HG03565 (cell line): ENCODE measurements around the gene ODAM.
"Not testable (repeated sequence)": the region's sequence is repeated elsewhere in the genome, so short reads cannot be mapped to it uniquely, and the experiment has no call there.

ENCODE experiments used
- ATAC-seq: cut with Tn5 transposase; IDR thresholded peaks from one replicate; pipeline ENCODE4 v1.9.1; 2021; ENCODE audit warnings: mild to moderate bottlenecking, moderate library complexity; ENCODE audit not compliant: unreplicated experiment

ODAM gene, protein sequence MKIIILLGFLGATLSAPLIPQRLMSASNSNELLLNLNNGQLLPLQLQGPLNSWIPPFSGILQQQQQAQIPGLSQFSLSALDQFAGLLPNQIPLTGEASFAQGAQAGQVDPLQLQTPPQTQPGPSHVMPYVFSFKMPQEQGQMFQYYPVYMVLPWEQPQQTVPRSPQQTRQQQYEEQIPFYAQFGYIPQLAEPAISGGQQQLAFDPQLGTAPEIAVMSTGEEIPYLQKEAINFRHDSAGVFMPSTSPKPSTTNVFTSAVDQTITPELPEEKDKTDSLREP

DNA sequence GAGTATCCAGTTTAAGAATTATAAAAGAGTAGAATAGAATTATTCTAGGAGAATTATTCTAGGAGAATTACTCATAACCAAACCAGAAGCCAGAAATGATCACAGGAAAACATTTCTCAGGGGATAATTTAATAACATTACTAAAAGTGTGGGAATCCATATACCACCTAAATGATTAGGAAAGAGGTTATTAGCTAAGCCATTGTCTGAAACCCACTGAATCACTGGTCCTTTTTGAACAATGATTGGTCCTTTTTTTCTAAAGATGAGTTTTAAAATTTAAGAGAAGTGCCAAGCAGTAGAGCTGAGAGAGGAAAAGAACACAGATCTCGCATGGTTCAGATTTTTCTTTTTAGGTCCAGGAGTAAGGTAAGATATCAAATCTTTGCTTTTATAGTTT, at the start of gene ODAM:
TSS of gene ODAM (plus strand) at position 301 of the 400 bp plus-strand sequence. CDS start 819 bp downstream, outside the sequence.
- ATAC-seq = no peak

DNA sequence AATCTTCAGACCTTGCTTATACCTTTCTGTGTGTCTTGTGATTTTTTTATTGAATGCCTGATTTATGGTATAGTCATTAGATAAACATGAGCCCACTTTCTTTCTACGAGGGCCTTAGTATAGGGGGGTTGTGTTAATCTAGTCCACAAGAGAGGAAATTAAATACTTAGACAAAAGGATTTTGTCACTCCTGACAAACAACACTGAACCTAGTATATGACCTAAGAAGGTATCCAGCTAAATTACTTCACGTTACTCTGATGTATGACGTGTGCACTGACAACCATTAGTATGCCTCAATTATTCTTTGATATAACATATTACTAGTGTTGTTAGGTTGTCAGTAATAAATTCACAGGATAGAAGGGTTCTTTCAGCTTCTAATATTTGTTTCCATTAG, 44.3 kb upstream of the ODAM start:
- no peak for ATAC-seq

DNA sequence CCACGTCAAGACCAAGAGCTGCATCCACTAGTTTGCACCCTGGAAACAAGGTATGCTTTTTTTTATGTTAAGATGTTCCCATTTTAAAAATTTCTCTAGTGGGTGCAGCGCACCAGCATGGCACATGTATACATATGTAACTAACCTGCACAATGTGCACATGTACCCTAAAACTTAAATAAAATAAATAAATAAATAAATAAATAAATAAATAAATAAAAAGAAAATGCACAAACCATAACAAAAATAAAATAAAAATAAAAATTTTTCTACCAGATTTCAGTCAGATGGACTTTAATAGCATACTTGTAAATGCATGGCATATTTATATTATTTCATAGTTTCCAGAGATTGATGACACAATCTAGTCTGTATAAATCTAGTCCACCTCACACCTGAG, 43.4 kb upstream of the ODAM start:
- ATAC-seq = no peak

DNA sequence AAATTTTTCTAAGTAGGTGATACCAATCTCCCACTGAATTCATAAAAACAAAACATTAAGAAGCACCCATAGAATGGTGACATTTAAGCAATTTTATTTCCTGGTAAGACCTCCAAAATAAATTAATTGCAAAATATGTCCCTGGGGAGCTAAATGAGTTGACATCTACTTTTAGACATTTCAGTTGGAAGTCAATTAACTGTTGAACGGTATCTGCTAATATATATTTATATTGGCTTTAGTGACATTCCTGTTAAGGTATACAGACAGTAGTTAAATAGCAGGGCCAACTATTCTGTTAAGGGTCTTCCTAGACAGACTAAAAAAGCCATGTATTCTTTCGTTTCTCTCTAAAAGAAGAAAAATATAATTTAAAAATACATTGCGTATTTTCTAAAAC, 41.6 kb upstream of the ODAM start, which contains the start of gene PRR27:
TSS of gene PRR27 (plus strand) at position 301 of the 400 bp plus-strand sequence. CDS start 139 bp downstream, outside the sequence.
- ATAC-seq = no peak

DNA sequence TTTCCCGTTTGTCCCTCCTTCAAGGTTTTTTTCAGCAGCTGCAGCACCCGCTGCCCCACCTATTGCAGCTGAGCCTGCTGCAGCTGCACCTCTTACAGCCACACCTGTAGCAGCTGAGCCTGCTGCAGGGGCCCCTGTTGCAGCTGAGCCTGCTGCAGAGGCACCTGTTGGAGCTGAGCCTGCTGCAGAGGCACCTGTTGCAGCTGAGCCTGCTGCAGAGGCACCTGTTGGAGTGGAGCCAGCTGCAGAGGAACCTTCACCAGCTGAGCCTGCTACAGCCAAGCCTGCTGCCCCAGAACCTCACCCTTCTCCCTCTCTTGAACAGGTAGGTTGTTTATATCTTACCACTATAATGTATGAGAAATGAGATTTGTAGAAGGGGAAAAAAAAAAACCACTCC, 36.9 kb upstream of the ODAM start:
- ATAC-seq = no peak

DNA sequence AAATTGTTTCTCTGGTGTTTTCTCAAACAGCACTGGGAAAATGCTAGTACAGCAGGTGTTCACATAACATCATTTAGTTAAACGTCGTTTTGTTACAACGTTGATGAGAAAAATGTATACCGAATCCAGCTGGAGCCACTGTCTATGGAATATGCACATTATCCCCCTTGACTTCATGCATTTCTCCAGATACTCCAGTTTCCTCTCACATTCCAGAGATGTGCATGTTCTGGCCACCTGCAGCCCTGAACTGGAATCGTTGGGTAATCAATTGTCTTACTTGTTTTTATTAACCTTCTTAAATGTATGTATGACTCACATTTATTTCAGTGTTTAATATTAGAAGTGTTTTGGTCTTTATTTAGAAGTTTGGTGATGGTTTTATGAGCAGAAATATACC, 18.4 kb upstream of the ODAM start:
- ATAC-seq = no peak

DNA sequence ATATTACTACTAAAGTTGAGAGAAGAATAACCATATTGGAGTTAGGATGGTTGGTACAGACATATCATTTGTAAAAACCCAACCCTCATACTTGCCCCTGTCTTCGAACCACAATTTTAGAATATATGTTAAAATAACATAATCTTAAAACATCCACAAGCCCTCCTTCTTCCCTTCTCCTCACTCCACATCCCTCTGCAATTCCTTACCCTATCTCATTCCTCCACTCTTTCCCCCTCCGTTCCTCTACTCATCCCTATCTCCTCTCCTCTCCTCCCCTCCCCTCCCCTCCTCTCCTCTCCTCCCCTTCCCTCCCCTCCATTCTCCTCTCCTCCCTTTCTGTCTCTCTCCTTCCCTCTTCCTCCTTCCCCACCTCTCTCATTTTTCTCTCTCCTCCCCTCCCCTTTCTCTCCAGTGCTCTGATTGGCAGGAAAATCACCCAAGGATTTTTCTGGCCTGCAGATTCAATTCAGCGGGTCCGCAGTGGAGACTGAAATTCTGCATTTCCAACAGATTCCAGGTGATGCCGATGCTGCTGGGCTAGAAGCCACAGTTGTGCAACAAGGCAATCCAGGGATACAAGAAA, 17.4 kb upstream of the ODAM start:
- no peak for ATAC-seq

DNA sequence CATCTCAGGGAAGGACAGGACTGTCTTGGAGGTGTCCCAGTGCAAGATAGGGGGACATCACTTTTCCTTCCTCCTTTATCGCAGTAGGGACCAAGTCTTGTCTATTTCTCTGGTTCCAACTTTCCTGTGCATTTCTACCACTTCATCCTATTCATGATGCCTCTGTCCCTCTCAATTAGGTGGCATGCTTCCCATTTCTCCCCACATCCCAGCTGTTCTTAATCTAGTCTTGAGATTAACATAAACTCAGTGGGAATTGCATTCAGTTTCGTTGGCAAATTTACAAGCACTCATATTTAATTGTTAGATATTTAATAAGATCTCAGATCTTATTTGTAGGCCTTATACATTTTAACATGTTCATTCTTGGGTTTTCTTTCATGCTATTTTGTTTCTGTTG, 15.7 kb upstream of the ODAM start:
- ATAC-seq = no peak

DNA sequence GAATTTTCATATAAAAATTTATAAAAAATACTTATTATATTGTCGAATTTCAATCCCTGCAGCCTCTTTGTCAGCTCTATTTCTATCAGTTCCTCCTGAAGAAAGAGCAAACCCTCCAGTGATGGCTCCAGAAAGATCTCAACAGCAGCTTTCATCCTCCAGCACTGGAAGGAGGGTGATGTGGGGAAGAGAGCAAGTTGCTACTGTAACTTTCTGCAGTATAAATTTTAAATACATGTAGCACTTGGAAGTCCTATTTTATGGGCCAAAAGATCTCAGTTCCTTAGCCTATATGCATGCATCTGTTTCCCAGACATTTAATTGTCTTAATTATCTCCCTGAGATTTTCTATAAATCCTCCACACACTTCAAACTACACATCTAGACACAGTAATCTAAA, 13.7 kb upstream of the ODAM start:
- ATAC-seq = no peak

DNA sequence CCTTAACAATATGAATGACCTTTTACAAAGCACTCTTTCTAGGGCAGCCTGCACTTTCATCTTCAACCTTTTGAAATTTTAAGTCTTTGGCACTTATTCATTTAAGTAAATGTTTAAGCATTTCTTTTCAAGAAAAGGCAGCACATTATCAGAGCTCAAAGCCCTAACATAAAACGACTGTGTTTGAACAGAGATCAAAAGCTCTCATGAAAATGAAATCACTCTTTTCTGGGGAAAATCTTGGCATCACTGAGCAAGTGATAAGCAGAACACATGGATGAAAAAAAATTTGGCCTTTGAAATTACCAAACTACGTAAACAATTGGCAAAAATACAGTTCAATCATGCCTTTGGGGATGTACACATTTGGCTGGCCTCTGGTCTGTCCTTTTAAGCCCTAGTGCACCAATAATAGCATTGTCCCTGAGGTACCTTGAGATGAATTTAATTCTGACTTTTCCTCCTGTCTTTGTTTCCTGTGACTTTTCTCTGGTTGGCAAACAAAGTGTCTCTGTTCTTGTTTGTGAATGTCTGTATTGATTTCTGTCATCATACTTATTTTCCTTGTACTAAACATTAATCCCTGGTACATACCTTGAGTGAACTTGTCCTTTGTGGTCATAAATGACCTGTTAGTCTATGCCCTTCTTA, 12.9 kb upstream of the ODAM start:
- no peak for ATAC-seq

DNA sequence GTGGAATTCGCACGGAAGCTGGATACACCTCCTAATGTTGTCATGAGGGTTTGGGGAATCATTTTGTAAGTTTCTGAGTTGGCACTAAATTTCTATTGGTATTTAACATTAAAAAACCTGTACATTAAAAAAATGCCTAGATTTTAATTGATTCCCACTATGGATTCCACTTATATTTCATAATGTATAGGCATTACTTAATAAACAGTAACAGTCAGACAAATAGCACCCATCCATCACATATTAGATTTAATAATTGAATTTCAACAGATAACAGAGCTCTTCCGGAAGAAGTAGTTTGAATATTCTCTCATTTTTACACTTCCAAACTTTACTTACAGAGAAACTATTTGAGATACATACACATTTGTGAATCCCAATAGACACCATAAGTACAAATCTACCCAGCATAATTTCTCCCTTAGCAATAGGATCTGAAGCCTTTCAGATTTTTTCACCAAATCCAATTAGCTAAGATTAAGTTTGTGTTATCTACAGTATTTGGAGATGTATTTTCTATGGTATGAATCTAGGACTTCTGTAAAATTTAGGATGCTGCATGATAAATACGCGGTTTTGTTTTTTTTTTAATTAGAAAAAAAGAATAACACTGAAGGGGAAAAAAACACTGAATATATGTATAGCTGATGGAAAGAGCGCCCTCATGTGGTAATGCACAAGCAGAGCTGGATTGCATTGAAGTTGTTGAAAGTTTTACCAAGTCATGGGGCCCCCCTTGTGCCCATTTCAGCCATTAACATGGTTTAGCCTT, 12.2 kb upstream of the ODAM start:
- ATAC-seq = peak; percentile 67

DNA sequence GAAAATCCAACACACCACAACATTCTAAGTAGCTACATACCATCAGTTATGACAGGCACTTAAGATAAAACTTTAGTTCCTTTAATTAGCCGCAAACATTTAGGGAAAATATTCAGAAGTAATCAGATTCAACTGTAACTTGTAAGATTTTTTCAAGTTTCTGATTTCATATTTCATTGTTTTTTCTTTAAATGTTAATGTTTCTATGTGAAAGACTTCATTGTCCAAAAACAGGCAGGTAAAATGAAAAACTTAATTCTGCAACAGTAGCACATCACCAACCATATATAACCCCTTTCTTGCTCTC, 11.6 kb upstream of the ODAM start:
- ATAC-seq = no peak

DNA sequence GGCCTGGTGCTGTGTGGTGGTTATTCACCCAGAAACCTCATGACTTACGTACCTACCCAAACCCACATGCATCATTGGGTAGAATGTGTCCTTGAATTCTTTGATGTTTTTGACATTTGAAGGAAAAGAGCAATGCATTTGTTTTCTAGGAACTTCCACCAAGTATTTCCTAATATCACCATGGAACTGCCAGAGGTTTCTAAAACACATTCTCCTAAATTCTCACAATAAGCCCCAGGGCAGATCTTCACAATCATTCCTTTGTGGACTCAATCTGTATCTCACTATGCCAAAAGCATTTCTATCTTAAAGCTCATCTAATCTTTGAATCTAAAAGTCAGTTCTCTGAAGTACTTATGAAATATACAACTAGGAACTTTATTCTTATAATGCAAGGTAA, 8.3 kb upstream of the ODAM start:
- ATAC-seq = no peak

DNA sequence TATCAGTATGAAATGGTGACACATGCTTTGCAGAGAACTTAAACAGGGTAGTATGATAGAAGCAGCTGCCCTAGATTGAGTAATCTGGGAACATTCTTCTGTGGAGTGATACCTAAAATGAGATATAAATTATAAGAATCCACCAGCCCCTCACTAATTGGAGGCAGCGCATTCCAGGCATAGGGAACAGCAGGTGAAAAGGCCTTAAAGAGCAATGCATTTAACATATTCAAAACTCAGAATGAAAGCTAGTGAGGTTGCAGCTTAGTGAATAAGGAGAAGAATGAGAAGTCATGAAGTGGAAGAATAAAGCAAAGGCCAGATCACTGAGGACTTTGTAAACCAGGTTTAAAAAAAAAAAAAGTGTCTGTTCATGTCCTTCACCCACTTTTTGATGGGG, 4.9 kb upstream of the ODAM start:
- no peak for ATAC-seq

DNA sequence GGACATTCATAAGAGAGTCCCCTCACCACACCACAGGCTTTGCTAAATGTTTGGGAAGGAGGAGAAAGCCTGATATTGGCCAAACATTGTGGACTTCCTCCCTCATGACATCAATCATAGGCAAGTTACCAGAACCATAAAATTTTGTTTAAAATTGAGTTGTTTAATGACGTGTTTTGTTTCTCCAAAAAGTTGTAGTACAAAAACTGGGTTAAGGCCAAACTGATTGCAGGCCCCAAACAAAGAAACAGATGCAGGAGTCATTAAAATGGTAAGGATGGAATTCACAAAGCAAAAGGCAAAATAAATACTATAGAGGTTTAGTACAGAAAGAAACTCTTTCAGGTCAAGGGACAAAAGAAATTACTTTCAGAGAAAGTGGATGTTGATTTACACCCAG, 3.9 kb upstream of the ODAM start:
- no peak for ATAC-seq

DNA sequence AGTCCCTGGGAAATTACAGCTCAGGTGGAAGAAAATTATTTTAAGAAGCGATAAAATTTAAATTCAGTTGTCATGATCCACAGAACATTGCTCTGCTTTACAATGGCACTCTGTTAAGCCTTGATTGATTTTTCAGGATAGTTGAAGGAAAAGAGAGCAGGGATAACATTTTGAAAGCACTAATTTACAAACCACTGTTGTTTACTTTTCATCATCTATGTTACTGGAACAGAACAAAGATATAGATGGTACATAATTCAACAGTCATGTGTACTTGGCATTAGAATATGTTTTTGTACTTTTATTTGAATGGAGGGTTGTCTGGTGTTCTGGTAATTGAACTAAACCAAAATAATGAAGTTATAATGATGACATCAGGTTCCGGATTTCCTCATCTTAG, 2.6 kb upstream of the ODAM start:
- ATAC-seq = no peak

DNA sequence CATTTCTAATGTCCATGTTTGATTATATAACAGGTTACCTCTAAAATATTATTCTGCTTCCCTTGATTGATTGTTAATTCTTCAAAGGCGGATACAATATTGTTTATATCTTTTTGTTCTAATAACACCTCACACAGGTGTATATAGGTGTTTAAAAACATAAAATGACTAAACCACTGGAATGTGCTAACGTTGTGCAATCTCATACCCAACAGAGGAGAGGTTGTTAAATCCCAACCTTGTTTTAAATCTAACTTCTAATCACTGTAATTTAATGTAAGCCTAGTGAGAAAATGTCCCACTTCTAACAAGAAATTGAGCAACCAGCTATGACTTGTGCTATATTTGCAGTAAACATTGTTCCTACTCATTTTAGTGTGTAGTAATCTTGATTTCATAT, 1.3 kb downstream of the ODAM start:
- no peak for ATAC-seq

DNA sequence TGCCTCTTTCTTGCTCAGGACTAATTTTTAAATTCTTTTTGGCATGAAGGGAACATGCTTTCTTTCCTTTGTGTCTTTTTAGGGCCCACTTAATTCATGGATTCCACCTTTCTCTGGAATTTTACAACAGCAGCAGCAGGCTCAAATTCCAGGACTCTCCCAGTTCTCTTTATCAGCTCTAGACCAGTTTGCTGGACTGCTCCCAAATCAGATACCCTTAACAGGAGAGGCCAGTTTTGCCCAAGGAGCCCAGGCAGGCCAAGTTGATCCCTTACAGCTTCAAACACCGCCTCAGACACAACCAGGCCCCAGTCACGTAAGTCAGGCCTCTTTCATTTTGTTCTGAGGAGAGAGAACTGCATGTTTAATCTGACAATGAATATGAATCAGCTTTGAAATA, 2.3 kb downstream of the ODAM start:
- no peak for ATAC-seq

DNA sequence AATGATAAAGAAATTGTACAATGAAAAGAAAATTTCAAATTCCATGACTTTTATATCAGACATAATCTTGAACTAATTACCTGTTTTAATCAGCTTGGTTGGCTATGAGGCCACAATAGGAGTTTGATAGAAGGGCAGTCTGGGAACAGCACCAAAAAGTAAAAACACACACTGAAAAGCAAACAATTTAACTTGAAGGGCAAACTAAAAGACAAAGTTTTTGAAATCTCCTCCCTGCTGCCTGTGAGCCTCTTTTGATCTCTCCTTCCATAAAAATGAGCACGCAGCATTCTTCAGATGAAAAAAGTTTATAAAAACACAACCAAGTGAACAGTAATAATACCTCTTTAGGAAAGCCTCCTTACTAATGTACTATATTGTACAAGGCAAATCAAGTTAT, 8.1 kb downstream of the ODAM start:
- no peak for ATAC-seq

DNA sequence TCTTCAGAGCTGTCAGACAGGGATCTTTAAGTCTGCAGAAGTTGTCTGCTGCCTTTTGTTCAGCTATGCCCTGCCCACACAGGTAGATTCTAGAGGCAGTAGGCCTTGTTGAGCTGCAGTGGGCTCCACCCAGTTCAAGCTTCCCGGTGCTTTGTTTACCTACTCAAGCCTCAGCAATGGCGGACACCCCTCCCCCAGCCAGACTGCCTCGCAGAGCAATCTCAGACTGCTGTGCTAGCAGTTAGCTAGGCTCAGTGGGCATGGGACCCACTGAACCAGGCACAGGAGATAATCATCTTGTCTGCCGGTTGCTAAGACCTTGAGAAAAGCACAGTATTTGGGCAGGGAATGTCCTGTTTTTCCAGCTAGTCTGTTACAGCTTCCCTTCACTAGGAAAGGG, 17.2 kb downstream of the ODAM start:
- ATAC-seq = not testable (repeated sequence)

DNA sequence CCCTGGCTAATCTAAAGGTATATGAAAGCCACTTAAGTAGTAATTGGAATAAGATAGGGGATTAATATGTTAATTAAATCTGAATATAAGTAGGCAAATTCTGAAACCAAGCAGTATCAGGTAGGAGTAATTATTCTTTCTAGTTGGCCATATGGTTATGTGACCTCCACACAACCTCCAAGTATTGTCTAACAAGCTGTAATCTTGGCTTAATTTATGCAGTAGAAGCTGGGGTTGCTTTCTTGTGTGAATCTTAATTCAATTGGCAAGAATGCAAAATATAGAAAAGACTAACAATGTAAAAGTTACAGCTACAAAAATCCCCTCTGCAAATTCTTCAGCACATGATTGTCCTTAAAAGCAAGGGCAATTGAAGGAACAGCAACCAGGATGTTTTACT, 20.6 kb downstream of the ODAM start:
- not testable (repeated sequence) for ATAC-seq

DNA sequence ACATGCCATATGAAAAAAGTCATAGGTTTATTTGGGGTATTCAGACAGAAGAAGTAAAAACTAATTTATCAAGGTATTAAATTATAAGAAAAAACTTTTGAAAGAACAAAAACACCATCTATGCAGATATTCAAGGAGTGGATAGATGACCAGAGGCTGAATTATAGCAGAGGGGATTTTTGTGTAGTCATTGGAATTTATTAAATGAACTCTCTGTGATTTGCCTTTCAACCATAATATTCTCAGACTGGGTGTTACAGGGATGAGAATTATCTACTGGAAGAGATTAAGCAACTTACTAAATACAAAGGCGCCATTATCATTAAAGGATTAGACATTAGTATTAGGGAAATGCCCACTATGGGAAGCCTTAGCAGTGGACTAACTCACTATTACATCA, 21.0 kb downstream of the ODAM start:
- not testable (repeated sequence) for ATAC-seq
